Testis (tissue), 3 donors: ENCODE results near the gene RNF213. TPM values are rescaled to one million over a fixed set of nuclear protein-coding genes. Genes with fewer than 3 reads are reported as not detected.

Source experiments
- DNase-seq: peaks from one replicate; pipeline ENCODE4 v3.0.0-alpha.2; 2019
- H3K27ac ChIP-seq, 2 donors: fragments of 200-600 bp; sonication (generic); one replicate each; pipeline ENCODE4 v1.5.1; 2019
- H3K27me3 ChIP-seq: fragments of 200-600 bp; sonication (generic); one replicate; pipeline ENCODE4 v1.5.1; 2019
- H3K36me3 ChIP-seq: fragments of 200-600 bp; sonication (generic); one replicate; pipeline ENCODE4 v1.5.1; 2017; ENCODE audit warnings: low read depth; ENCODE audit errors: missing control alignments
- H3K4me1 ChIP-seq: fragments of 200-600 bp; sonication (generic); one replicate; pipeline ENCODE4 v1.5.1; 2019
- H3K4me3 ChIP-seq, 2 donors: fragments of 200-600 bp; sonication (generic); one replicate each; pipeline ENCODE4 v1.5.1; 2017 to 2019
- H3K9me3 ChIP-seq: fragments of 200-600 bp; sonication (generic); one replicate; pipeline ENCODE4 v1.5.1; 2017
- CTCF ChIP-seq, 3 experiments: fragments of 450-650 bp in 2 of 3; fragments of 200-600 bp in 1 of 3; sonication (generic) in 1 of 3; IDR thresholded peaks; one replicate each; pipeline ENCODE4 v1.5.1; 2016 to 2019; ENCODE audit warnings: antibody characterized with exemption in 3 of 3, mild to moderate bottlenecking in 2 of 3, moderate library complexity in 1 of 3
- POLR2A ChIP-seq: fragments of 450-650 bp; IDR thresholded peaks from one replicate; pipeline ENCODE4 v1.6.1; 2017; ENCODE audit warnings: antibody characterized with exemption, mild to moderate bottlenecking, moderate library complexity
- WGBS, 2 donors: methylation state at CpG; one replicate each; pipeline ENCODE4 v1.1.5; 2018; 5-methylcytosine and 5-hydroxymethylcytosine counted together
- intact Hi-C: fragments of 100-400 bp; cut with DNase I; formaldehyde crosslinking; loops from one replicate; pipeline ENCODE4 v1.15.1; 2023; ENCODE audit warnings: low total_unique reads
- polyA plus RNA-seq: library from polyadenylated mRNA; stranded (reverse); fragments of 350-450 nt; fragmentation: Illumina TruSeq; extraction: RNeasy Lipid Tissue Mini Kit (QIAGEN cat#74804); gene quantifications from one replicate; pipeline ENCODE4 v1.2.3, GENCODE V29; 2014; ENCODE audit warnings: low read depth, low replicate concordance; ENCODE audit not compliant: insufficient read depth
- total RNA-seq, 2 donors: library from RNA; depleted of rRNA; stranded (reverse); fragments of >200 nt; gene quantifications; one replicate each; pipeline ENCODE4 v1.2.3, GENCODE V29; 2016

Gene RNF213
- total and polyA plus RNA-seq, 3 donors from 2014 or later, result 25.3 to 68.9 (median 66.9) TPM

- H3K27me3 ChIP-seq, result no peaks in the 10 kb centered on the region
- H3K4me1 ChIP-seq, result peaks cover 12% of the 10 kb centered on the region
- TF ChIP-seq POLR2A, result no peak
- no peak for TF ChIP-seq CTCF (IDR thresholded peaks at IDR 0.05)
- DNase-seq, result peak; percentile 45
- WGBS, 2 donors, result 2 to 3% methylated on average over 7 to 35 of the region's 41 CpGs
- no peaks in the 10 kb centered on the region for H3K9me3 ChIP-seq
- intact Hi-C loops, result no loop called here
- H3K36me3 ChIP-seq, result no peaks in the 10 kb centered on the region
- peak overlapping the region; percentile 86 to 87 for H3K27ac ChIP-seq
- peak overlapping the region; percentile 79 to 81 for H3K4me3 ChIP-seq
Measured at GRCh38 chr17:80220736-80221215, 39.9 kb upstream of the RNF213 start.

- intact Hi-C loops, result no loop called here
- peaks cover 12% of the 10 kb centered on the region for H3K4me1 ChIP-seq
- 54 to 58% methylated on average over 16 to 28 of the region's 29 CpGs for WGBS, 2 donors
- no peaks in the 10 kb centered on the region for H3K9me3 ChIP-seq
- H3K4me3 ChIP-seq, result peak overlapping the region; percentile 79 to 81
- no peaks in the 10 kb centered on the region for H3K36me3 ChIP-seq
- H3K27ac ChIP-seq, result peak overlapping the region; percentile 86 to 87
- no peak for DNase-seq
- no peaks in the 10 kb centered on the region for H3K27me3 ChIP-seq
- TF ChIP-seq CTCF (IDR thresholded peaks at IDR 0.05) (no peak), POLR2A (no peak)
Measured at GRCh38 chr17:80221351-80222105, 39.1 kb upstream of the RNF213 start.

GRCh38 chr17:80222376-80223141, 38.1 kb upstream of the RNF213 start:
- WGBS, 2 donors, result 86 to 91% methylated on average over 17 to 18 of the region's 18 CpGs
- Histone ChIP-seq H3K4me1 (peaks cover 12% of the 10 kb centered on the region), H3K27me3 (no peaks in the 10 kb centered on the region), H3K4me3 (no peak overlapping the region), H3K9me3 (no peaks in the 10 kb centered on the region), H3K36me3 (no peaks in the 10 kb centered on the region), H3K27ac (no peak overlapping the region)
- DNase-seq, result no peak
- intact Hi-C loops, result no loop called here
- TF ChIP-seq CTCF (IDR thresholded peaks at IDR 0.05) (no peak), POLR2A (no peak)

- no peak overlapping the region for H3K4me3 ChIP-seq
- H3K36me3 ChIP-seq, result no peaks in the 10 kb centered on the region
- H3K27ac ChIP-seq, result no peak overlapping the region
- no peak for TF ChIP-seq POLR2A
- no peak for TF ChIP-seq CTCF (IDR thresholded peaks at IDR 0.05)
- peaks cover 12% of the 10 kb centered on the region for H3K4me1 ChIP-seq
- H3K27me3 ChIP-seq, result no peaks in the 10 kb centered on the region
- no peak for DNase-seq
- 92 to 96% methylated on average over 18 of the region's 18 CpGs for WGBS, 2 donors
- intact Hi-C loops, result no loop called here
- H3K9me3 ChIP-seq, result no peaks in the 10 kb centered on the region
Measured at GRCh38 chr17:80223142-80223815, 37.4 kb upstream of the RNF213 start.
